NCI-H2107 (cell line): ENCODE measurements around the gene PCDHA2.
"Not testable (repeated sequence)": the region's sequence is repeated elsewhere in the genome, so short reads cannot be mapped to it uniquely, and the experiment has no call there.

Experiments
- DNase-seq: peaks from one replicate; lab custom pipeline; 2025; lab: John Stamatoyannopoulos, UW

The PCDHA2 gene

DNA sequence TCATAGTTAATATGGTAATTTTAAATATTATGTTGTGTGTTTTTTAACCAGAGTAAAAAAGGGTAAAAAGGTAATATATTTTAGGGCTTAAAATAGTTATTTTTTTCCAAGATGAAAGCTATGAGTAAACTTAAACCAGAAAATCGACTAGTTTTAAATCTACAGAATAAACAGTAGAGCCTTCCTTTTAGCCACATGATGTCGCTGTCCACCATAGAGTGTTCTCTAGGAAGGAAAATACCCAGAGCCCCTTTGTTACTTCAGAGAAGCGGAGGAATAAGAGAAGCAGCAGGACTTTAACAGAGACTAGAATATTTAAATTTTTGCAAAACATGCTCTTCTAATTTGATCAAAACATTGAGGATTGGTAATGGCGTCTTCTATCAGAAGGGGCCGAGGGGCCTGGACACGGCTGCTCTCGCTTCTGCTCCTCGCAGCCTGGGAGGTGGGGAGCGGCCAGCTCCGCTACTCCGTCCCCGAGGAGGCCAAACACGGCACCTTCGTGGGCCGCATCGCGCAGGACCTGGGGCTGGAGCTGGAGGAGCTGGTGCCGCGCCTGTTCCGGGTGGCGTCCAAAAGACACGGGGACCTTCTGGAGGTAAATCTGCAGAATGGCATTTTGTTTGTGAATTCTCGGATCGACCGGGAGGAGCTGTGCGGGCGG is at the start of gene PCDHA2:
Gene PCDHA2, plus strand, starts transcription at position 258 of the 664 bp plus-strand sequence.
- no peak for DNase-seq

DNA sequence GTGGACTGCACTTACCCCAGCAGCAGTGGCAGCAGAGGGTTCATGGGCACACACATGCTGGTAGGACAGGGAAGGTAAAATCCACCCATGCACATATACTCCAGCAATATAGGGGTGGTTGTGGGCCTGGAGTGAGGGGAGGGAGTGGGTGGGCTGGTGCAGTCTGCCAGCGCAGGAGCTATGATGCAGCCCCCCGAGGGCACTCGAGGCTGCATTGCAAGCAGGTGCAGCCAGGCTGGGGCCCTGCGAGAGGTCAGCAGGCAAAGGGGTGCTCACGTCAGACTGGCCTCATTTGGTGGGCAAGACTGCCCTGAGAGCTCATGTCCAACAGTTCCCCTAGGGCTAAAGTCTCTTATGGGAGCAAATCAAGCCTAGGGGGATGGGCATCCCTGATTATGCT is 41.1 kb upstream of the PCDHA2 start:
- no peak for DNase-seq

DNA sequence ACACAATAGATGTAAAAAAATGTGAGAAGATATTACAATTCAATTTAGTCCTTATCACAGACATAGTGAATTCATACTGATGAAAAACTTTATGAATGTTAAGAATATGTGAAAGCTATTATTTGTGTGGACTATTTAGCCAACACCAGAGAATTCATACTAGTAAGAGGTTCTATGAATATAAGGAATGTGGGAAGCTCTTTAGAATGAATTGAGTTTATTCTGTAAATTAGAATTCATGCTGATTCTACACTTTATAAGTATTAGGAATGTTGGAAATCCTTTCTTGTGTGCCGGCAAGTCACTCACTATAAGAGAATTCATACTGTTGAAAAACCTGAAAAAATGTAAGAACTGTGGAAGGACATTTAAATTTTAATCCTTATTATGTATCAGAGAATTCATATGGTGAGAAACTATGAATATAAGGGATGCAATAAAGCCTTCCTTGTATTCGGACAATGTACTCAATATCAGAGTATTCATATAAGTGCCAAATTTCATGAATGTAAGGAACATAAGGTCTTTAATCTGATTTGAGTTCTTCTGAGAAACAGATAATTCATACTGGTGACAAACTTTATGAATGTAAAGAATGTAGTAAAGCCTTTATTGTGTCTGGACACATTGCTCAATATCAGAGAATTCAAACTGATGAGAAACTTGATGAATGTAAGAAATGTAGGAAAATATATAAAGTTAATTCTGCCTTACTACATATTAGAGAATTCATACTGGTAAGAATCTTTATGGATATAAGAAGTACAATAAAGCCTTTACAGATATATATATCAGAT is 30.3 kb upstream of the PCDHA2 start:
- DNase-seq, result no peak

DNA sequence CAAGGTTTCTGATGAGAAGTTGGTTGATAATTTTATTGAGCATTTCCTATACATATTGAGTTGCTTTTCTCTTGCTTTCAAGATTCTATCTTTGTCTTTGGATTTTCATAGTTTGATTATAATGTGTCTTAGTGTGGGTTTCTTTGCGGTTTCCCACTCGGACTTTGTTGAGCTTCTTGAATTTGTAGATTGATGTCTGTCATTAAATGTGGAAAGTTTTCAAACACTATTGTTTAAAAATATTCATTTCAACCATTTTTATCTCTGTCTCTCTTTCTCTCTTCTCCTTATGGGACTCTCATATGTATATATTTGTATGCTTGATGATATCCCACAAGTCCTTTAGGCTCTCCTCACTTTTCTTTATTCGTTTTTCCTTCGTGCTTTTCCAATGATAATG is 27.2 kb upstream of the PCDHA2 start:
- DNase-seq, result no peak

DNA sequence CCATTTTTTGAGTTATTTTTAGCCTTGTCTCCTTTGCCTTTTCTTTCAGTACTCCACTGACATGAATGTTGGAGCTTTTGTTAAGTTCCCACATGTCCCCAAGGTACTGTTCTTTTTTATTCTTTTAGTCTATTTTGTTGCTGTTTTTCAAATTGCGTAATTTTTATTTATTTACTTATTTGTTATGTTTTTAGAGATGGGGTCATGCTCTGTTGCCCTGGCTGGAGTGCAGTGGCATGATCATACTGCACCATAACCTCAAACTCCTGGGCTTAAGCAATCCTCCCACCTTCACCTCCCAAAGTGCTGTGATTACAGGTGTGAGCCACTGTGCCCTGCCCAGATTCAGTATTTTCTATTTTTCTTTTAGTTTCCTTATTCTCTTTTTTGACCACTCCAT is 14.1 kb upstream of the PCDHA2 start:
- no peak for DNase-seq

DNA sequence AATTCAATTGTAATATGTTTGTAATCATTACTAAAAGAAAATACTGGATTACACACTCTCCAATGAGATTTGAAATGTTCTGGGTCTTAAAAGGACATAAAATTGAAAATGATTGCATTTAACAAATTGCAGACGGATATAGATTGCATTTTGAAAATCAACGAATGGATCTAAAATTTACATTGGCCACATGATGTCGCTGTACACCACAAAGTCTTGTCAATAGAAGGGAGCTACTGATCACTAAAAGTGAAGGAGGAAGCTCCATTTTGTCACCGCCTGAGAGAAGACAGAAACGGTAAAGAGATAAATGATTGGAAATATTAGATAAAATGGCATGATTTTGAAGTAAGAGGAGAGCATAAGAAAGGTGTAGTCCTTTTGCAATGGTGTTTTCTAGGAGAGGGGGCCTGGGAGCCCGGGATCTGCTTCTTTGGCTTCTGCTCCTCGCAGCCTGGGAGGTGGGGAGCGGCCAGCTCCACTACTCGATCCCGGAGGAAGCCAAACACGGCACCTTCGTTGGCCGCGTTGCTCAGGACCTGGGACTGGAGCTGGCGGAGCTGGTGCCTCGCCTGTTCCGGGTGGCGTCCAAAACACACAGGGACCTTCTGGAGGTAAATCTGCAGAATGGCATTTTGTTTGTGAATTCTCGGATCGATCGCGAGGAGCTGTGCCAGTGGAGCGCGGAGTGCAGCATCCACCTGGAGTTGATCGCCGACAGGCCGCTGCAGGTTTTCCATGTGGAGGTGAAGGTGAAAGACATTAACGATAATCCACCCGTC is 8.6 kb upstream of the PCDHA2 start, which contains the start of gene PCDHA1:
Gene PCDHA1, plus strand, starts transcription at position 236 of the 782 bp plus-strand sequence.
- no peak for DNase-seq

DNA sequence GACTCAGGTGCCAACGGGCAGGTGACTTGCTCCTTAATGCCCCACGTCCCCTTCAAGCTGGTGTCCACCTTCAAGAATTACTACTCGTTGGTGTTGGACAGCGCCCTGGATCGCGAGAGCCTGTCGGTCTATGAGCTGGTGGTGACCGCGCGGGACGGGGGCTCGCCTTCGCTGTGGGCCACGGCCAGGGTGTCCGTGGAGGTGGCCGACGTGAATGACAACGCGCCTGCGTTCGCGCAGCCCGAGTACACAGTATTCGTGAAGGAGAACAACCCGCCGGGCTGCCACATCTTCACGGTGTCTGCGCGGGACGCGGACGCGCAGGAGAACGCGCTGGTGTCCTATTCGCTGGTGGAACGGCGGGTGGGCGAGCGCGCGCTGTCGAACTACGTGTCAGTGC is 7.2 kb upstream of the PCDHA2 start:
- DNase-seq, result not testable (repeated sequence)

DNA sequence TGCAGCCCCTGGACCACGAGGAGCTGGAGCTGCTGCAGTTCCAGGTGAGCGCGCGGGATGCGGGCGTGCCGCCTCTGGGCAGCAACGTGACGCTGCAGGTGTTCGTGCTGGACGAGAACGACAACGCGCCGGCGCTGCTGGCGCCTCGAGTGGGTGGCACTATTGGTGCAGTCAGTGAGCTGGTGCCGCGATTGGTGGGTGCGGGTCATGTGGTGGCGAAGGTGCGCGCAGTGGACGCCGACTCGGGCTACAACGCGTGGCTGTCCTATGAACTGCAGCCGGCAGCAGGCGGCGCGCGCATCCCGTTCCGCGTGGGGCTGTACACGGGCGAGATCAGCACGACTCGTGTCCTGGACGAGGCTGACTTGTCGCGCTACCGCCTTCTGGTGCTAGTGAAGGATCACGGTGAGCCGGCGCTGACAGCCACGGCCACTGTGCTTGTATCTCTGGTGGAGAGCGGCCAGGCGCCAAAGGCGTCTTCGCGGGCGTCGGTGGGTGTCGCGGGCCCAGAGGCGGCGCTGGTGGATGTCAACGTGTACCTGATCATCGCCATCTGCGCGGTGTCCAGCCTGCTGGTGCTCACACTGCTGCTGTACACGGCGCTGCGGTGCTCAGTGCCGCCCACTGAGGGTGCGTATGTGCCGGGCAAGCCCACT is 6.7 kb upstream of the PCDHA2 start:
- not testable (repeated sequence) for DNase-seq

DNA sequence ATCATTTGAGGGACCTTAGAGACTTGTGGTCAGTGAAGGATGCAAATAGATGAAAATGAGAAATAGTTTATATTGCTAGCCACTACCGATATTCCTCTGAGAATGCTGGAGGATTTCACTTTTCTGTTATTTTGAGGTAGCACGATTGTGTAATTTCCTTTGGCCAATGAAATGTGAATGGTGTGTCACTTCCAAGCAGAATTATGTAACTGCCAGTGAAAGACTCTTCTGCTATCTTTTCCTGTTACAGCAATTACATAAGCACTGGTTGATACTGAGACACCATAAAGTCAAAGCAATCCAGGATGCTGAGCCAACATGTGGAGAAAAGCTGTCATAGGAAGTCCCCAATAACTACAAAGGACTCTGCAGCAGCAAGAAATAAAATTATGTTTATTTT is 3.6 kb upstream of the PCDHA2 start:
- DNase-seq, result no peak

DNA sequence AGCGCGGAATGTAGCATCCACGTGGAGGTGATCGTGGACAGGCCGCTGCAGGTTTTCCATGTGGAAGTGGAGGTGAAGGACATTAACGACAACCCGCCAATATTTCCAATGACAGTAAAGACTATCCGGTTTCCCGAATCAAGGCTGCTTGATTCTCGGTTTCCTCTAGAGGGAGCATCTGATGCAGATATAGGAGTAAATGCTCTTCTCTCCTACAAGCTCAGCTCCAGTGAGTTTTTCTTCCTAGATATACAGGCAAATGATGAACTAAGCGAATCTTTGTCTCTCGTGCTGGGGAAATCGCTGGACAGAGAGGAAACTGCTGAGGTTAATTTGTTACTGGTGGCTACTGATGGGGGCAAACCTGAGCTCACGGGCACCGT is 598 bp downstream of the PCDHA2 start:
- no peak for DNase-seq

DNA sequence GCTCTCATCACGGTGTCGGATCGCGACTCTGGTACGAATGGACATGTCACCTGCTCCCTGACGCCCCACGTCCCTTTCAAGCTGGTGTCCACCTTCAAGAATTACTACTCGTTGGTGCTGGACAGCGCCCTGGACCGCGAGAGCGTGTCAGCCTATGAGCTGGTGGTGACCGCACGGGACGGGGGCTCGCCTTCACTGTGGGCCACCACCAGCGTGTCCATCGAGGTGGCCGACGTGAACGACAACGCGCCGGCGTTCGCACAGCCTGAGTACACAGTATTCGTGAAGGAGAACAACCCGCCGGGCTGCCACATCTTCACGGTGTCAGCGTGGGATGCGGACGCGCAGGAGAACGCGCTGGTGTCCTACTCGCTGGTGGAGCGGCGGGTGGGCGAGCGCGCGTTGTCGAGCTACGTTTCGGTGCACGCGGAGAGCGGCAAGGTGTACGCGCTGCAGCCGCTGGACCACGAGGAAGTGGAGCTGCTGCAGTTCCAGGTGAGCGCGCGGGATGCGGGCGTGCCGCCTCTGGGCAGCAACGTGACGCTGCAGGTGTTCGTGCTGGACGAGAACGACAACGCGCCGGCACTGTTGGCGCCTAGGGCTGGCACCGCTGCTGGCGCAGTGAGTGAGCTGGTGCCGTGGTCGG is 1.5 kb downstream of the PCDHA2 start:
- DNase-seq, result not testable (repeated sequence)

DNA sequence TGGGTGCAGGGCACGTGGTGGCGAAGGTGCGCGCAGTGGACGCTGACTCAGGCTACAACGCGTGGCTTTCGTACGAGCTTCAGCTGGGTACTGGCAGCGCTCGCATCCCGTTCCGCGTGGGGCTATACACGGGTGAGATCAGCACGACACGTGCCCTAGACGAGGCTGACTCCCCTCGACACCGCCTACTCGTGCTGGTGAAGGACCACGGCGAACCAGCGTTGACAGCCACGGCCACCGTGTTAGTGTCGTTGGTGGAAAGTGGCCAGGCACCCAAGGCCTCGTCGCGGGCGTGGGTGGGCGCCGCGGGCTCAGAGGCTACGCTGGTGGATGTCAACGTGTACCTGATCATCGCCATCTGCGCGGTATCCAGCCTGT is 2.1 kb downstream of the PCDHA2 start:
- no peak for DNase-seq

DNA sequence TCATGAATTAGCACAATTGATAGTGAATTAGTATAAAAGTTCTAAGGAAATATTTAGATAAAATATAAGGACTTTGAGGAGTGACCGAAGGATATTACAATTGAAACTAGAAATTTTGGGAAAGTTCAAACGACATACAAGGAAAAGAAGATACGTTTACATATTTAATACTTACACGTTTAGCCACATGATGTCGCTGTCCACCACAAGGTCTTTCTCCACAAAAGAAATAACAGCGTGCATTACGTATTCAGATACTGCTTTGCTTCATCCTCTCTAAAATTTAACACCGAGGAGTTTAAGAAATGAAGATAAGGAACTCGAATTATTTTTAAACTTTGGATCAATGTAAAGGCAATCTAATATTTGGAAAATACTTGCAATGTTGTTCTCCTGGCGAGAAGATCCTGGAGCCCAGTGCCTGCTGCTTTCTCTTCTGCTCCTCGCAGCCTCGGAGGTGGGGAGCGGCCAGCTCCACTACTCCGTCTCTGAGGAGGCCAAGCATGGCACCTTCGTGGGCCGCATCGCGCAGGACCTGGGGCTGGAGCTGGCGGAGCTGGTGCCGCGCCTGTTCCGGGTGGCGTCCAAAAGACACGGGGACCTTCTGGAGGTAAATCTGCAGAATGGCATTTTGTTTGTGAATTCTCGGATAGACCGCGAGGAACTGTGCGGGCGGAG is 6.3 kb downstream of the PCDHA2 start, which contains the start of gene PCDHA3:
Gene PCDHA3, plus strand, starts transcription at position 242 of the 678 bp plus-strand sequence.
- DNase-seq, result no peak

DNA sequence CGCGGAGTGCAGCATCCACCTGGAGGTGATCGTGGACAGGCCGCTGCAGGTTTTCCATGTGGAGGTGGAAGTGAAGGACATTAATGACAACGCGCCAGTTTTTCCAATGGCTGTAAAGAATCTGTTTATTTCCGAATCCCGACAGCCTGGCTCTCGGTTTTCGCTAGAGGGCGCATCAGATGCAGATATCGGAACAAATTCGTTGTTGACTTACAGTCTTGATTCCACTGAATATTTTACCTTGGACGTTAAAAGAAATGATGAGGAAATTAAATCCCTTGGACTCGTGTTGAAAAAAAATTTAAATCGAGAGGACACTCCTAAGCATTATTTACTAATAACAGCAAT is 6.8 kb downstream of the PCDHA2 start:
- DNase-seq, result no peak

DNA sequence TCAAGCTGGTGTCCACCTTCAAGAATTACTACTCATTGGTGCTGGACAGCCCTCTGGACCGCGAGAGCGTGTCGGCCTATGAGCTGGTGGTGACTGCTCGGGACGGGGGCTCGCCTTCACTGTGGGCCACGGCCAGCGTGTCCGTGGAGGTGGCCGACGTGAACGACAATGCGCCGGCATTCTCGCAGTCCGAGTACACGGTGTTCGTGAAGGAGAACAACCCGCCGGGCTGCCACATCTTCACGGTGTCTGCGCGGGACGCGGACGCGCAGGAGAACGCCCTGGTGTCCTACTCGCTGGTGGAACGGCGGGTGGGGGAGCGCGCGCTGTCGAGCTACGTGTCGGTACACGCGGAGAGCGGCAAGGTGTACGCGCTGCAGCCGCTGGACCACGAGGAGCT is 7.7 kb downstream of the PCDHA2 start:
- DNase-seq, result not testable (repeated sequence)

DNA sequence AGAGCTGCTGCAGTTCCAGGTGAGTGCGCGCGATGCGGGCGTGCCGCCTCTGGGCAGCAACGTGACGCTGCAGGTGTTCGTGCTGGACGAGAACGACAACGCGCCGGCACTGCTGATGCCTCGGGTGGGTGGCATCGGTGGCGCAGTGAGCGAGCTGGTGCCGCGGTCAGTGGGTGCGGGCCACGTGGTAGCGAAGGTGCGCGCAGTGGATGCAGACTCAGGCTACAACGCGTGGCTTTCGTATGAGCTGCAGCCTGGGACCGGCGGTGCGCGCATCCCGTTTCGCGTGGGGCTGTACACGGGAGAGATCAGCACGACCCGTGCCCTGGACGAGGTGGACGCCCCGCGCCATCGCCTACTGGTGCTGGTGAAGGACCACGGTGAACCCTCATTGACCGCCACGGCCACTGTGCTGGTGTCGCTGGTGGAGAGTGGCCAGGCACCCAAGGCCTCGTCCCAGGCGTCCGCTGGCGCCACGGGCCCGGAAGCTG is 8.2 kb downstream of the PCDHA2 start:
- no peak for DNase-seq

DNA sequence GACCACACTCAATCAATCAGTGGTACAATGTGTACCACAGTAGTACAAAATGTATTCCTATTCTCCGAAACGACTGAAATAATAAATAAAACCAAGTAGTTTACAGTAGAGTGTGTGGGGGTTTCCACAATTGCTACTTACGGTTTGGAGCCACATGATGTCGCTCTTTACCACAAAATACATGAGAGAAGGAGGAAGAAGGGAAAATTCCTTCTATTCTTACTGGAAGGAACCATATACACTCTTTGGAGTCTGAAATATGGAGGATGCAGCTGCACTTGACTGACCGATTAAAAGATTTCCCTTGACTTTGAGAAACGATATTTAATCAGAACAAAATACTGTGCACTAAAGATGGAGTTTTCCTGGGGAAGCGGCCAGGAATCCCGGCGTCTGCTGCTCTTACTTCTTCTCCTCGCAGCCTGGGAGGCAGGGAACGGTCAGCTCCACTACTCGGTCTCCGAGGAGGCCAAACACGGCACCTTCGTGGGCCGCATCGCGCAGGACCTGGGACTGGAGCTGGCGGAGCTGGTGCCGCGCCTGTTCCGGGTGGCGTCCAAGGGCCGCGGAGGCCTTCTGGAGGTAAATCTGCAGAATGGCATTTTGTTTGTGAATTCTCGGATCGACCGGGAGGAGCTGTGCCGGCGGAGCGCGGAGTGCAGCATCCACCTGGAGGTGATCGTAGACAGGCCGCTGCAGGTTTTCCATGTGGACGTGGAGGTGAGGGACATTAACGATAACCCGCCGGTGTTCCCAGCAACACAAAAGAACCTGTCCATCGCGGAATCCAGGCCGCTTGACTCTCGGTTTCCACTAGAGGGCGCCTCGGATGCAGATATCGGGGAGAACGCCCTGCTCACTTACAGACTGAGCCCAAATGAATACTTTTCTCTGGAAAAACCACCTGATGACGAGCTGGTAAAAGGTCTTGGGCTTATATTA is 12.5 kb downstream of the PCDHA2 start, which contains the start of gene PCDHA4:
Gene PCDHA4, plus strand, starts transcription at position 235 of the 942 bp plus-strand sequence.
- no peak for DNase-seq

DNA sequence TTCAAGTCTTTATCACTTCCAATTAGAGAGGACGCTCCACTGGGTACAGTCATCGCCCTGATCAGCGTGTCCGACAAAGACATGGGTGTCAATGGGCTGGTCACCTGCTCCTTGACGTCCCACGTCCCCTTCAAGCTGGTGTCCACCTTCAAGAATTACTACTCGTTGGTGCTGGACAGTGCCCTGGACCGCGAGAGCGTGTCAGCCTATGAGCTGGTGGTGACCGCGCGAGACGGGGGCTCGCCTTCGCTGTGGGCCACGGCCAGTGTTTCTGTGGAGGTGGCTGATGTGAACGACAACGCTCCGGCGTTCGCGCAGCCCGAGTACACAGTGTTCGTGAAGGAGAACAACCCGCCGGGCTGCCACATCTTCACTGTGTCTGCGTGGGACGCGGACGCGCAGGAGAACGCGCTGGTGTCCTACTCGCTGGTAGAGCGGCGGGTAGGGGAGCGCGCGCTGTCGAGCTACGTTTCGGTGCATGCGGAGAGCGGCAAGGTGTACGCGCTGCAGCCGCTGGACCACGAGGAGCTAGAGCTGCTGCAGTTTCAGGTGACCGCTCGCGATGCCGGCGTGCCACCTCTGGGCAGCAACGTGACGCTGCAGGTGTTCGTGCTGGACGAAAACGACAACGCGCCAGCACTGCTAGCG is 13.7 kb downstream of the PCDHA2 start:
- not testable (repeated sequence) for DNase-seq

DNA sequence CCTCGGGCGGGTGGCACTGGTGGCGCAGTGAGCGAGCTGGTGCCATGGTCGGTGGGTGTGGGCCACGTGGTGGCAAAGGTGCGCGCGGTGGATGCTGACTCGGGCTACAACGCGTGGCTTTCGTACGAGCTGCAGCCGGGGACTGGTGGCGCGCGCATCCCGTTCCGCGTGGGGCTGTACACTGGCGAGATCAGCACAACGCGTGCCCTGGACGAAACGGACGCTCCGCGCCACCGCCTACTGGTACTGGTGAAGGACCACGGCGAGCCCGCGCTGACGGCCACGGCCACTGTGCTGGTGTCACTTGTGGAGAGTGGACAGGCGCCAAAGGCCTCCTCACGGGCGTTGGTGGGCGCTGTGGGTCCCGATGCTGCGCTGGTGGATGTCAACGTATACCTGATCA is 14.2 kb downstream of the PCDHA2 start:
- no peak for DNase-seq
